ENCODE data around the gene CPNE5.

CPNE5 gene

GRCh38 chr6:36695414-36695813 is 143.8 kb downstream of the CPNE5 start:
- TF ChIP-seq MAX (IDR thresholded peaks at IDR 0.05) (no peak), NFIC (IDR thresholded peaks at IDR 0.05) (no peak), REST (IDR thresholded peaks at IDR 0.05; ENCODE audit: low read depth) (no peak), TEAD4 (IDR thresholded peaks at IDR 0.05) (no peak), EP300 (IDR thresholded peaks at IDR 0.05; ENCODE audit: borderline replicate concordance) (no peak), RAD21 (IDR thresholded peaks at IDR 0.05; ENCODE audit: low read depth) (no peak), ZBTB7A (IDR thresholded peaks at IDR 0.05; ENCODE audit: low read depth) (no peak), EGR1 (IDR thresholded peaks at IDR 0.05) (no peak), TAF1 (IDR thresholded peaks at IDR 0.05; ENCODE audit: low read depth) (no peak), USF1 (IDR thresholded peaks at IDR 0.05) (no peak), TCF12 (IDR thresholded peaks at IDR 0.05; ENCODE audit: low read depth) (no peak), CREB1 (IDR thresholded peaks at IDR 0.05; ENCODE audit: low read depth) (no peak), FOXM1 (IDR thresholded peaks at IDR 0.05; ENCODE audit: borderline replicate concordance, low read depth) (no peak), YY1 (IDR thresholded peaks at IDR 0.05; ENCODE audit: low read depth) (no peak), CEBPB (IDR thresholded peaks at IDR 0.05) (no peak)

GRCh38 chr6:36694616-36695015 is 144.6 kb downstream of the CPNE5 start:
- TF ChIP-seq YY1 (IDR thresholded peaks at IDR 0.05; ENCODE audit: low read depth) (no peak), EP300 (IDR thresholded peaks at IDR 0.05; ENCODE audit: borderline replicate concordance) (no peak), REST (IDR thresholded peaks at IDR 0.05; ENCODE audit: low read depth) (no peak), NFIC (IDR thresholded peaks at IDR 0.05) (no peak), EGR1 (IDR thresholded peaks at IDR 0.05) (no peak), USF1 (IDR thresholded peaks at IDR 0.05) (no peak)

GRCh38 chr6:36692861-36693702 is 146.2 kb downstream of the CPNE5 start:
- TF ChIP-seq EP300 (IDR thresholded peaks at IDR 0.05; ENCODE audit: borderline replicate concordance), result no peak
- TF ChIP-seq YY1 (IDR thresholded peaks at IDR 0.05; ENCODE audit: low read depth), result no peak
- TF ChIP-seq MAX (IDR thresholded peaks at IDR 0.05), result no peak
- no peak for TF ChIP-seq CREB1 (IDR thresholded peaks at IDR 0.05; ENCODE audit: low read depth)
- no peak for TF ChIP-seq ZBTB7A (IDR thresholded peaks at IDR 0.05; ENCODE audit: low read depth)
- no peak for TF ChIP-seq EGR1 (IDR thresholded peaks at IDR 0.05)

GRCh38 chr6:36692220-36692619 is 147.0 kb downstream of the CPNE5 start:
- TF ChIP-seq EGR1 (IDR thresholded peaks at IDR 0.05), result no peak
- no peak for TF ChIP-seq ZBTB7A (IDR thresholded peaks at IDR 0.05; ENCODE audit: low read depth)
- TF ChIP-seq REST (IDR thresholded peaks at IDR 0.05; ENCODE audit: low read depth), result no peak
- no peak for TF ChIP-seq USF1 (IDR thresholded peaks at IDR 0.05)
- no peak for TF ChIP-seq NFIC (IDR thresholded peaks at IDR 0.05)
